ENCODE results near the gene OR4N2.
"Not testable (repeated sequence)": the region's sequence is repeated elsewhere in the genome, so short reads cannot be mapped to it uniquely, and the experiment has no call there.

Gene OR4N2

DNA sequence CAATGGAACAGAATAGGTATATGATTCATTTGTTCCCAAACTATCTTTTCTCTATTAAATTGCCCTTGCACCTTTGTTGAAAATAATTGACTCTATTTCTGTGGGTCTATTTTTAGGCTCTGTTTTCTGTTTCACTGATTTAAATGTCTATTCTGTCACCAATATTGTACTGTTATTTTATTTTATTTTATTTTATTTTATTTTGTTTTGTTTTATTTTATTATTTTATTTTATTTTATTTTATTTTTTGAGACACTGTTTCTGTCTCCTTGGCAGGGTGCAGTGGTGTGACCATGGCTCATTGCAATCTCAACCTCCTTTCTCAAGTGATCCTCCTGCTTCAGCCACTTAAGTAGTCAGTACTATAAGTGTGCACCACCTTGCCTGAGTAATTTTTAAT, 34.9 kb downstream of the OR4N2 start:
- DNase-seq = no peak

DNA sequence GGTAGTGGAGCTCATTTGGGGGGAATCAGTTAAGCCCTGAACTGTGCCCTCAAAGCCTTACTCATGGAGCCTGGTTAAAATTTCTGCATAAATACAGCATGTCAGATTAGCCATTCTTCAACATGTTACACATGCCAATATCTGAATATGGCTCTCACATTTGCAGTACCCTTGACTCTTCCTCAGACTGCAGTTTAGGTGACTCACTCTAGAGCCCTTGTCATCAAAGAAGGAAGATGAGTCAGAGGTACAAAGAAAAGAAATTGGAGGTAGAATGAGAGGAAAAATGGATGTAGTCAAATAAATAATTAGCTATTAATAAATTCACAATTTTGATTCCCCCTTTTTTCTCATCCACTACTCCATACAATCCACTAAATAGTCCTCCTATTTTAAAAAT, 47.8 kb downstream of the OR4N2 start:
- no peak for DNase-seq

DNA sequence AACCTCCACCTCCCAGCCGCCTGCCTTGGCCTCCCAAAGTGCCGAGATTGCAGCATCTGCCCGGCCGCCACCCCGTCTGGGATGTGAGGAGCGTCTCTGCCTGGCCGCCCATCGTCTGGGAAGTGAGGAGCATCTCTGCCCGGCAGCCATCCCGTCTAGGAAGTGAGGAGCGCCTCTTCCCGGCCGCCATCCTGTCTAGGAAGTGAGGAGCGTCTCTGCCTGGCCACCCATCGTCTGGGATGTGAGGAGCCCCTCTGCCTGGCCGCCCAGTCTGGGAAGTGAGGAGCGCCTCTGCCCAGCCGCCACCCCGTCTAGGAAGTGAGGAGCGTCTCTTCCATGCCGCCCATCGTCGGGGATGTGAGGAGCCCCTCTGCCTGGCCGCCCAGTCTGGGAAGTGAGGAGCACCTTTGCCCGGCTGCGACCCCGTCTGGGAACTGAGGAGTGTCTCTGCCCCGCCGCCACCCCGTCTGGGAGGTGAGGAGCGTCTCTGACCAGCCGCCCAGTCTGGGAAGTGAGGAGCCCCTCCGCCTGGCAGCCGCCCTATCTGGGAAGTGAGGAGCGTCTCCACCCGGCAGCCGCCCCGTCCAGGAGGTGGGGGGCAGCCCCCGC, 62.6 kb downstream of the OR4N2 start:
- DNase-seq = not testable (repeated sequence)

DNA sequence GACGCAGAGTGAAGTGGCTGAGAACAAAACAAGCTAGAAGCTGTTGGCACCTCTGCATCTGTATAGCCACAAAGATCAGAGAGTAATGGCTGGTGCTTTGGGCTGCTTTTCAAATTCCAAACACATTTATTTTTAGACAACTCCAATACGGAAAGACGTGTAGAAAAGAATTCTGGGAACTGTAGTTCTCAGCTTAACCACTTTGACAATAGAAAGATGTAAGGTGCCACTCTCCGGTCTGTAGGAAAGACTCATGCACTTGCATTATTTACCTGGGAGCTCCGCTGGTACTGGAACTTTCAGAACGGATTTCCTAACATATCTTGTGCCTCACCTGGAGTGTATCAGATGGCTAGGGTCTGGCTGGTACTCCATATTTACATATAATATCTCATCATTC, 69.6 kb downstream of the OR4N2 start:
- DNase-seq = no peak

DNA sequence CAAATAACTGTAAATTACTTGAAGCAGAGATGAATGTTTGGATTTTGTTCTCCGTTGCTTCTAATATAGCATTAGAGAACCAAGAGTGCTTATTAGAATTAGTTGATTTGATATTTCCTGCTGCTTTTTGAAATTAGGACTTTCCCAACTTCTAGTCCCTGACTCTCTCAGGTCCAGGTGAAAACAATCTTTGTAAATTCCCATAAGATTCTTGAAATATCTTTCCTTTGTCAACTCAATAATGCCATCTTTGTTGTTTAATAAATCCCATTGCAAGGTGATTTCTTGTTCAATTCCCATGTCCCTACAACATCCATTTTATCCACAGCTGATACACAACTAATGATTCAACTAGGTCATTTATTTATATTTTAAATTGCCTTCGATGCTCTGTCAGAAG, 71.3 kb downstream of the OR4N2 start, which contains the start of gene OR4K2:
Gene OR4K2, plus strand, starts transcription at position 301 of the 400 bp plus-strand sequence. CDS start 1,126 bp downstream, outside the sequence.
- DNase-seq = no peak

DNA sequence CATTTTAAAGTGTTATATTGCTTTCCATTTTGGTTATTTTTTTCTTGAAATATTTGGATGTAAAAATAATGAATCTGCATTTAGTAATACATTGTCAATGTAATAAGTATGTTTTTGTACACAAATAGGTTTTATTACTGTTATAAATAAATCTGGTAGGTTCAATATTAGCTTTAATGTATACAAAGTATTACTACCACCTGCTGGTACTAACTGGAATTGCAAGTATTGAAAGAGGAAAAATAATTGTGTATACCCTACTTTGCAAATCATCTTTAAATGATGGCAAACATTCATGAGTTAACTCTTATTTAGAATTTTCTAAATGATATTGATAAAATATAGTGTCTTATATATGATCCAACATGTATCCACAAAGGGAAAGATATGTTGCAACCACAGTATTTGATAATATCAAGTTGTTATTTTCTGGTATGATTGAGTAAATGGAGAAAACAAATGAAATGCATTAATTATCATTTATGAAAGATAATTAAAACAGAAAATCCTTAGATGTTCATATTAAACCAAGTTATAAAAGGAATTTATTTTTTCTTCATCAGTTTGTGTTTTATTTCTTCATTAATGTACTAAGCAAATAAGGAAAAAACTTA, 74.6 kb downstream of the OR4N2 start:
- no peak for DNase-seq

Data from NCI-H2029 treated with DMSO at 0.1 percent for 48 hours (cell line).